Loucy (cell line): ENCODE results near the gene PBRM1.

Experiments
- H2AFZ ChIP-seq: fragments of 200-600 bp; sonication (generic); 2 replicates; pipeline ENCODE4 v1.6.0; 2016; ENCODE audit warnings: antibody characterized with exemption, mild to moderate bottlenecking, low read length, moderate library complexity
- H3F3A ChIP-seq: fragments of 200-600 bp; 2 replicates; pipeline ENCODE4 v1.6.0; 2016; ENCODE audit warnings: antibody characterized with exemption, low read depth, mild to moderate bottlenecking
- H3K27me3 ChIP-seq: fragments of 200-600 bp; sonication (generic); 2 replicates; pipeline ENCODE4 v1.6.1; 2014; ENCODE audit warnings: low read length, mild to moderate bottlenecking; ENCODE audit not compliant: insufficient read depth, poor library complexity, severe bottlenecking
- H3K36me3 ChIP-seq: fragments of 200-600 bp; sonication (generic); 2 replicates; pipeline ENCODE4 v1.6.1; 2016; ENCODE audit warnings: low read length; ENCODE audit not compliant: insufficient read depth
- H3K4me1 ChIP-seq: fragments of 200-600 bp; sonication (generic); 2 replicates; pipeline ENCODE4 v1.5.1; 2014; ENCODE audit warnings: low read length, mild to moderate bottlenecking; ENCODE audit not compliant: insufficient read depth, poor library complexity, severe bottlenecking
- H3K4me2 ChIP-seq: fragments of 200-600 bp; sonication (generic); 2 replicates; pipeline ENCODE4 v1.6.0; 2014; ENCODE audit warnings: antibody characterized with exemption, low read length, low read depth, mild to moderate bottlenecking; ENCODE audit not compliant: poor library complexity, severe bottlenecking
- H3K4me3 ChIP-seq: fragments of 200-600 bp; sonication (generic); 2 replicates; pipeline ENCODE4 v1.5.1; 2014; ENCODE audit warnings: low read length, mild to moderate bottlenecking, mixed read lengths; ENCODE audit not compliant: poor library complexity, severe bottlenecking
- H3K79me2 ChIP-seq: fragments of 200-600 bp; sonication (generic); 2 replicates; pipeline ENCODE4 v1.6.1; 2014; ENCODE audit warnings: low read length; ENCODE audit not compliant: insufficient read depth
- H3K9ac ChIP-seq: fragments of 200-600 bp; sonication (generic); 2 replicates; pipeline ENCODE4 v1.6.0; 2014; ENCODE audit warnings: mild to moderate bottlenecking, low read depth, low read length, moderate library complexity; ENCODE audit not compliant: poor library complexity, severe bottlenecking
- H3K9me2 ChIP-seq: fragments of 200-600 bp; sonication (generic); replicated peaks from 2 replicates; pipeline ENCODE4 v1.6.1; 2016; ENCODE audit warnings: low read depth, low read length, mixed read lengths
- H3K9me3 ChIP-seq: fragments of 200-600 bp; sonication (generic); 2 replicates; pipeline ENCODE4 v1.6.1; 2014; ENCODE audit warnings: mild to moderate bottlenecking, antibody characterized with exemption, low read length, low read depth; ENCODE audit not compliant: insufficient read depth
- H4K20me1 ChIP-seq: fragments of 200-600 bp; sonication (generic); 2 replicates; pipeline ENCODE4 v1.6.0; 2014; ENCODE audit warnings: antibody characterized with exemption, low read length, mild to moderate bottlenecking; ENCODE audit not compliant: insufficient read depth, poor library complexity, severe bottlenecking
- EZH2phosphoT487 ChIP-seq: fragments of 200-600 bp; IDR thresholded peaks from 2 replicates; pipeline ENCODE4 v1.6.1; 2018; ENCODE audit warnings: antibody characterized with exemption, mild to moderate bottlenecking, moderate library complexity, borderline replicate concordance
- TF ChIP-seq, protein P1 (sequence below): fragments of 200-600 bp; sonication (generic); conservative IDR thresholded peaks from 2 replicates; pipeline ENCODE4 v1.5.1; 2014; ENCODE audit warnings: mild to moderate bottlenecking, antibody characterized with exemption, low read length

The PBRM1 gene

GRCh38 chr3:52519445-52520140 is 166.1 kb downstream of the PBRM1 start:
- Histone ChIP-seq H3K4me1 (no peaks in the 10 kb centered on the region), H3K36me3 (no peaks in the 10 kb centered on the region), H2AFZ (no peak overlapping the region), H3K79me2 (no peaks in the 10 kb centered on the region), H4K20me1 (no peaks in the 10 kb centered on the region), H3K9ac (no peak overlapping the region), H3K4me2 (no peak overlapping the region), H3K9me2 (no peaks in the 10 kb centered on the region), H3K9me3 (no peaks in the 10 kb centered on the region), H3K27me3 (no peaks in the 10 kb centered on the region), H3F3A (no peaks in the 10 kb centered on the region), H3K4me3 (no peak overlapping the region)
- TF ChIP-seq EZH2phosphoT487, result no peak
- TF ChIP-seq, protein P1, sequence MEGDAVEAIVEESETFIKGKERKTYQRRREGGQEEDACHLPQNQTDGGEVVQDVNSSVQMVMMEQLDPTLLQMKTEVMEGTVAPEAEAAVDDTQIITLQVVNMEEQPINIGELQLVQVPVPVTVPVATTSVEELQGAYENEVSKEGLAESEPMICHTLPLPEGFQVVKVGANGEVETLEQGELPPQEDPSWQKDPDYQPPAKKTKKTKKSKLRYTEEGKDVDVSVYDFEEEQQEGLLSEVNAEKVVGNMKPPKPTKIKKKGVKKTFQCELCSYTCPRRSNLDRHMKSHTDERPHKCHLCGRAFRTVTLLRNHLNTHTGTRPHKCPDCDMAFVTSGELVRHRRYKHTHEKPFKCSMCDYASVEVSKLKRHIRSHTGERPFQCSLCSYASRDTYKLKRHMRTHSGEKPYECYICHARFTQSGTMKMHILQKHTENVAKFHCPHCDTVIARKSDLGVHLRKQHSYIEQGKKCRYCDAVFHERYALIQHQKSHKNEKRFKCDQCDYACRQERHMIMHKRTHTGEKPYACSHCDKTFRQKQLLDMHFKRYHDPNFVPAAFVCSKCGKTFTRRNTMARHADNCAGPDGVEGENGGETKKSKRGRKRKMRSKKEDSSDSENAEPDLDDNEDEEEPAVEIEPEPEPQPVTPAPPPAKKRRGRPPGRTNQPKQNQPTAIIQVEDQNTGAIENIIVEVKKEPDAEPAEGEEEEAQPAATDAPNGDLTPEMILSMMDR, result no peak

DNA sequence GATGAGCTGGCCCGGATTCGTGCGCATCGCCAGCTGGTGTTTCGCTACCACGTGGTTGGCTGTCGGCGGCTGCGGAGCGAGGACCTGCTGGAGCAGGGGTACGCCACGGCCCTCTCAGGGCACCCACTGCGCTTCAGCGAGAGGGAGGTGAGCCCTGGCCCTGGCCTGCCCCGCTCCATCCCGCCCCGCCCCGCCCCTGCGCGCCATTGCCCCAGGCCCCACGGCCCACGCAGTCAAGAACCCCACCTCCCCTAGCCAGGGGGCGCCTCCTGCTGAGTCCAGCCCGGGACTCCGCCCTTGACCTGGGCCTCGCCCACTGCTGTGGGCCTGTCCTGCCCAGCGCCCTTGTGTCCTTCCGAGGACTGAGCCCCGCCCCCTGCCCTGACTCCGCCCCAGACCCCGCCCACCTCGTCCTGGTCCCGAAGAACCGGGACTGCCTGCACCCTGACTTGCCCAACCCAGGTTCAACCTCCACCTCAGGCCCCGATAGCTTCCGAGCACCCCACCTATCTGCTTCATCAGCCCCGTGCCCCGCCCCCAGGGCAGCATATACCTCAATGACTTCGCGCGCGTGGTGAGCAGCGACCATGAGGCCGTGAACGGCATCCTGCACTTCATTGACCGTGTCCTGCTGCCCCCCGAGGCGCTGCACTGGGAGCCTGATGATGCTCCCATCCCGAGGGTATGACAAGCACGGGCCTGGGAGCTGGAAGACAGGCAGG is 166.8 kb downstream of the PBRM1 start:
- Histone ChIP-seq H3K79me2 (no peaks in the 10 kb centered on the region), H4K20me1 (no peaks in the 10 kb centered on the region), H3K4me3 (no peak overlapping the region), H3K36me3 (no peaks in the 10 kb centered on the region), H2AFZ (no peak overlapping the region), H3K27me3 (no peaks in the 10 kb centered on the region), H3K4me2 (no peak overlapping the region), H3K9me3 (no peaks in the 10 kb centered on the region), H3K4me1 (no peaks in the 10 kb centered on the region), H3K9ac (no peak overlapping the region), H3F3A (no peaks in the 10 kb centered on the region), H3K9me2 (no peaks in the 10 kb centered on the region)
- TF ChIP-seq, protein P1, result no peak
- TF ChIP-seq EZH2phosphoT487, result no peak

DNA sequence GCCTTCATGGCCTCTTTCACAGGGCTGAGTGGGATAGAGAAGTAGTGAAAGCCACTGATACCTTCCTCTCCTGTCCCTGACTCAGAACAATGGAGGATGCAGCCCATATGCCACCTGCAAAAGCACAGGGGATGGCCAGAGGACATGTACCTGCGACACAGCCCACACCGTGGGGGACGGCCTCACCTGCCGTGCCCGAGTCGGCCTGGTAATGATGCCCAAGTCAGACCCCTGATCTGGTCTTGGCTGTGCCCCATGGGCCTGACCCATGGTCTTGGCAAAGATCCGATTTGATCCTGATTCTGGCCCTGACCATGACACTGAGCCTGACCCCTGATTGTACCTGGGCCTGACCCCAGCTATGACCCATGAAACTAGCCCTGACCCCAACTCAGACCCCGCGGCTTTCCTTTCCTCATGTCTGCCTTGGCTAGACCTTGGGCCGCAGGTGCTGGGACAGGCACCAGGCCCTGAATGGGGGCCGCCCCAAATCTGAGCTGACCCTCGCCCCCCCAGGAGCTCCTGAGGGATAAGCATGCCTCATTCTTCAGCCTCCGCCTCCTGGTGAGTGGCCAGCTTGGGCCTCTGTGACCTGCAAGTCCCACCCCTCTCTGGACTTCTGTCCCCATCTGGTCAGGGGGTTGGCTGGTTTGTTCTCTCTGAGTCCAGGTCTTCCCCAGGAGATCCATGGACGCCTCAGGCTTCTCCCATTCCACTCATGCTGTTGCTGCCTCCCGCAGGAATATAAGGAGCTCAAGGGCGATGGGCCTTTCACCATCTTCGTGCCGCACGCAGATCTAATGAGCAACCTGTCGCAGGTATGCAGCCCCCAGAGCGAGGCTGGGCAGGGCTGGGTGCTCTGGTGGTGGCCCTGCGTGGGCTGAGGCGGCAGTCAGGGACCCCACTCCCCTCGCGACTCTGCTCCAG is 167.7 kb downstream of the PBRM1 start:
- H3K4me2 ChIP-seq, result no peak overlapping the region
- H3K4me1 ChIP-seq, result no peaks in the 10 kb centered on the region
- no peaks in the 10 kb centered on the region for H3K36me3 ChIP-seq
- H3F3A ChIP-seq, result no peaks in the 10 kb centered on the region
- H4K20me1 ChIP-seq, result no peaks in the 10 kb centered on the region
- no peak overlapping the region for H3K4me3 ChIP-seq
- H3K9ac ChIP-seq, result no peak overlapping the region
- no peak for TF ChIP-seq EZH2phosphoT487
- no peak overlapping the region for H2AFZ ChIP-seq
- no peaks in the 10 kb centered on the region for H3K27me3 ChIP-seq
- H3K9me2 ChIP-seq, result no peaks in the 10 kb centered on the region
- H3K9me3 ChIP-seq, result no peaks in the 10 kb centered on the region
- H3K79me2 ChIP-seq, result no peaks in the 10 kb centered on the region
